Activated naive CD4-positive, alpha-beta T cell treated with anti-CD3 and anti-CD28 coated beads for 36 hours (primary cell): ENCODE results near the gene PYDC1. TPM values are rescaled to one million over a fixed set of nuclear protein-coding genes. Genes with fewer than 3 reads are reported as not detected.
"Not testable (repeated sequence)": the region's sequence is repeated elsewhere in the genome, so short reads cannot be mapped to it uniquely, and the experiment has no call there.

Experiments used
- CTCF ChIA-PET: fragments of 350-600 bp; sonication (Branson Sonifier 250); formaldehyde crosslinking; loops from one replicate; lab custom pipeline; 2021; ENCODE audit warnings: antibody characterized with exemption; lab: Charles Lee
- DNase-seq: peaks from one replicate; pipeline ENCODE4 v3.0.0-alpha.2; 2020
- H3K27ac Mint-ChIP-seq: one replicate; pipeline ENCODE4 v1.8.0; 2021; ENCODE audit warnings: mild to moderate bottlenecking, mixed read lengths
- H3K27me3 Mint-ChIP-seq: one replicate; pipeline ENCODE4 v1.8.0; 2021; ENCODE audit warnings: low read depth, mixed read lengths
- H3K36me3 Mint-ChIP-seq: one replicate; pipeline ENCODE4 v1.8.0; 2021; ENCODE audit warnings: low read depth, mixed read lengths
- H3K4me1 Mint-ChIP-seq: one replicate; pipeline ENCODE4 v1.8.0; 2021; ENCODE audit warnings: low read depth, mixed read lengths
- H3K4me3 Mint-ChIP-seq: one replicate; pipeline ENCODE4 v1.8.0; 2021; ENCODE audit warnings: mild to moderate bottlenecking, moderate library complexity, mixed read lengths
- H3K9me3 Mint-ChIP-seq: one replicate; pipeline ENCODE4 v1.8.0; 2021; ENCODE audit warnings: mixed read lengths
- intact Hi-C: fragments of 100-400 bp; cut with micrococcal nuclease; formaldehyde crosslinking; loops from one replicate; pipeline ENCODE4 v1.15.1; 2023
- total RNA-seq, 2 experiments: library from RNA; stranded (reverse); gene quantifications; one replicate each; pipeline ENCODE4 v1.2.3, GENCODE V29; 2021

Gene PYDC1
- total RNA-seq, 2 experiments from 2014 or later = not detected

- DNase-seq = peak; percentile 68
- peaks cover 48% of the 10 kb centered on the region for H3K4me1 Mint-ChIP-seq
- intact Hi-C loops = loop anchor here (1.0 to 10.0 kb wide), 4 partner anchors 64 to 241 kb away; partner anchors contain the start of genes ITGAX and ZNF843
- H3K27me3 Mint-ChIP-seq = no peaks in the 10 kb centered on the region
- CTCF ChIA-PET = interaction anchor here (0.5 to 2.1 kb wide), 9 partner anchors 10 to 363 kb away, joined by 3 to 8 read pairs (median 4); partner anchors contain the start of genes TRIM72 and ZNF843
- no peak overlapping the region for H3K27ac Mint-ChIP-seq
- H3K9me3 Mint-ChIP-seq = no peaks in the 10 kb centered on the region
- peak overlapping the region; percentile 71 for H3K4me3 Mint-ChIP-seq
- peaks cover 15% of the 10 kb centered on the region for H3K36me3 Mint-ChIP-seq
Measured at GRCh38 chr16:31200821-31201568, 15.9 kb downstream of the PYDC1 start.

GRCh38 chr16:31200111-31200510, 16.8 kb downstream of the PYDC1 start:
- H3K27me3 Mint-ChIP-seq, H3K4me3 Mint-ChIP-seq, DNase-seq, H3K9me3 Mint-ChIP-seq, H3K27ac Mint-ChIP-seq: not testable (repeated sequence)
- peaks cover 22% of the 10 kb centered on the region for H3K36me3 Mint-ChIP-seq
- CTCF ChIA-PET = interaction anchor here (1.3 to 1.6 kb wide), 2 partner anchors 14 to 182 kb away, joined by 5 read pairs; partner anchors contain the start of gene TRIM72
- H3K4me1 Mint-ChIP-seq = peaks cover 49% of the 10 kb centered on the region
- intact Hi-C loops = loop anchor here (1.0 to 10.0 kb wide), 4 partner anchors 65 to 242 kb away; partner anchors contain the start of genes ITGAX and ZNF843

GRCh38 chr16:31199430-31200041, 17.4 kb downstream of the PYDC1 start:
- Mint-ChIP-seq H3K27me3 (no peaks in the 10 kb centered on the region), H3K9me3 (no peaks in the 10 kb centered on the region), H3K4me1 (peaks cover 49% of the 10 kb centered on the region), H3K4me3 (no peak overlapping the region), H3K36me3 (peaks cover 27% of the 10 kb centered on the region), H3K27ac (no peak overlapping the region)
- CTCF ChIA-PET = interaction anchor here (0.5 kb wide), 1 partner anchor 290 kb away, joined by 6 read pairs; no protein-coding TSS in a partner anchor
- DNase-seq = no peak
- intact Hi-C loops = loop anchor here (1.0 to 10.0 kb wide), 4 partner anchors 66 to 243 kb away; partner anchors contain the start of genes ITGAX and ZNF843

DNA sequence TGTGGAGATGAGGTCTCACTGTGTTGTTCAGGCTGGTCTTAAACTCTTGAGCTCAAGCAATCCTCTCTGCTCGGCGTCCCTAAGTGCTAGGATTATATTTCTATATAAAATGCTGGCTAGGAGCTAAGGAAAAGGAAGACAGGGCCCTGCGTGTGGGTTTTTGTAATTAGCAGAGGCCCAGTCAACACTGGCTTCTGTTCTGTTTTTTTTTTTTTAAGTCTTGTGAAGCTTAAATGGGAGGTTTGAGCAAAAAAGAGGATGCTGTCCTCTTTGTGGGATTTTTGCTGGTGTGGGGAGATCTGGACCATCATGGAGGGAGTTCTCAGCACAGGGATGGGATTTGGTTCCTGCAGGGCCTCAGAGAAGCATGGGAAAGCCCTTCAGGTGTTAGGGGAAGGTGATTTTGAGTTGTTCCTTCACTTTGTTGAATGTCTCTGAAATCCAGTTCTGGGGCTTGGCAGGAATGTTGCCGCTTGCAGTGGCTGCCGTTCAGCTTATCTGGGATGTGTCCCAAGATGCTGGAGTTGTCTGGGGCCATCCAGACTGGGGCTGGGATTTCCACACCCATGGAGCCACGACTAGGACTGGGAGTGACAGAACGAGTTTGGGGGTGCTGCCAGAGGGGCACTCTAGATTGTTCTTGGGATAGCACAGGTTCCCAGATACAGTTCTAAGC, 18.6 kb downstream of the PYDC1 start:
- Mint-ChIP-seq H3K4me3 (no peak overlapping the region), H3K27ac (no peak overlapping the region), H3K4me1 (peaks cover 50% of the 10 kb centered on the region), H3K27me3 (no peaks in the 10 kb centered on the region), H3K36me3 (peaks cover 36% of the 10 kb centered on the region), H3K9me3 (no peaks in the 10 kb centered on the region)
- intact Hi-C loops = no loop called here
- DNase-seq = no peak
- CTCF ChIA-PET = interaction anchor here (0.6 kb wide), 3 partner anchors 68 to 254 kb away, joined by 3 to 4 read pairs (median 3); no protein-coding TSS in a partner anchor

- intact Hi-C loops = no loop called here
- no peak overlapping the region for H3K4me3 Mint-ChIP-seq
- CTCF ChIA-PET = interaction anchor here (0.5 to 0.9 kb wide), 2 partner anchors 142 to 186 kb away, joined by 3 read pairs; no protein-coding TSS in a partner anchor
- H3K9me3 Mint-ChIP-seq = no peaks in the 10 kb centered on the region
- H3K4me1 Mint-ChIP-seq = peaks cover 47% of the 10 kb centered on the region
- peaks cover 51% of the 10 kb centered on the region for H3K36me3 Mint-ChIP-seq
- no peak for DNase-seq
- peak overlapping the region; percentile 65 for H3K27ac Mint-ChIP-seq
- H3K27me3 Mint-ChIP-seq = no peaks in the 10 kb centered on the region
Measured at GRCh38 chr16:31196324-31197088, 20.4 kb downstream of the PYDC1 start.

GRCh38 chr16:31195861-31196260, 21.1 kb downstream of the PYDC1 start:
- DNase-seq, H3K4me3 Mint-ChIP-seq, H3K9me3 Mint-ChIP-seq, intact Hi-C loops, H3K27me3 Mint-ChIP-seq: not testable (repeated sequence)
- H3K27ac Mint-ChIP-seq = peak overlapping the region; percentile 65
- peaks cover 44% of the 10 kb centered on the region for H3K4me1 Mint-ChIP-seq
- peaks cover 56% of the 10 kb centered on the region for H3K36me3 Mint-ChIP-seq
- CTCF ChIA-PET = interaction anchor here (0.5 to 0.9 kb wide), 2 partner anchors 141 to 186 kb away, joined by 3 read pairs; no protein-coding TSS in a partner anchor

DNA sequence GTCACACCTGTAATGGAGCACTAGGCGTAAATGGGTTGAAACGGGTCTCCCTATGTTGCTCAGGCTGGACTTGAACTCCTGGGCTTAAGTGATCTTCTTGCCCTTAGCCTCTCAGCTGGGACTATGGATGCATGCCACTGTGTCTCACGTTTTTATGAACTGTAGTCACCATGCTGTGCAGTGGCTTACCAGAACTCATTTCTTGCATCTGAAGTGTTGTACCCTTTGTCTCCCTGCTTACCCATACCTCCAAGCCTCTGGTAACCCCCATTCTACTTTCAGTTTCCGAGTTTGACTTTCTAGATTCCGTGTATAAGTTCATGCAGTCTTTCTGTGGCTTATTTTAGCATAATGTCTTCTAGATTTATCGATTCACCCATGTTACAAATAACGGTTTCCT, 22.0 kb downstream of the PYDC1 start:
- Mint-ChIP-seq H3K27ac (peak overlapping the region; percentile 44), H3K4me3 (no peak overlapping the region)
- intact Hi-C loops = no loop called here

DNA sequence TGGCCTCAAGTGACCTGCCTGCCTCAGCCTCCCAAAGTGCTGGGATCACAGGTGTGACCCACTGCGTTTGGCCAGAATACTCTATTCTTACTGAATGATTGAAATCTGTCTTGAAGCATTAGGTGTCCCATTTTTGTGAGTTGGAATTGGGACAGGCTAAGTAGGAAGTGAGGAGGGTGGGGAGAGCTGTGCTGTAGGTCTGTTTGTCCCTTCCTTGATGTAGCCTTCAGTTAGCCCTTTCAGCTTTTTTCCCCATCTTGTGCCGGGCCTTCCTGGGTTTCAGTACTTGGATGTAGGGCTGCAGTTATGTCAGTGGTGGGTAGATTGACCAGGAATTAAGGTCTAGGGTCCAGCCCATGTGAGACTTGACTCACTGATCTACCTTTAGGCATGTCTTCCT, 23.1 kb downstream of the PYDC1 start:
- Mint-ChIP-seq H3K27me3 (no peaks in the 10 kb centered on the region), H3K4me3 (no peak overlapping the region), H3K4me1 (peaks cover 43% of the 10 kb centered on the region), H3K27ac (peak overlapping the region; percentile 30), H3K9me3 (no peaks in the 10 kb centered on the region), H3K36me3 (peaks cover 70% of the 10 kb centered on the region)
- DNase-seq = no peak
- intact Hi-C loops = no loop called here
- CTCF ChIA-PET = no interaction called here

More for the DNA sequence above, 22.0 kb downstream of the PYDC1 start:
- no peaks in the 10 kb centered on the region for H3K27me3 Mint-ChIP-seq
- H3K36me3 Mint-ChIP-seq = peaks cover 65% of the 10 kb centered on the region
- CTCF ChIA-PET = interaction anchor here (0.6 kb wide), 1 partner anchor 182 kb away, joined by 3 read pairs; no protein-coding TSS in a partner anchor
- H3K9me3 Mint-ChIP-seq = no peaks in the 10 kb centered on the region
- peaks cover 44% of the 10 kb centered on the region for H3K4me1 Mint-ChIP-seq
- DNase-seq = no peak

- H3K36me3 Mint-ChIP-seq = peaks cover 76% of the 10 kb centered on the region
- H3K27me3 Mint-ChIP-seq = no peaks in the 10 kb centered on the region
- no peak for DNase-seq
- H3K9me3 Mint-ChIP-seq = no peaks in the 10 kb centered on the region
- CTCF ChIA-PET = no interaction called here
- peak overlapping the region; percentile 79 for H3K27ac Mint-ChIP-seq
- H3K4me1 Mint-ChIP-seq = peaks cover 44% of the 10 kb centered on the region
- H3K4me3 Mint-ChIP-seq = no peak overlapping the region
- intact Hi-C loops = no loop called here
Measured at GRCh38 chr16:31192856-31193642, 23.9 kb downstream of the PYDC1 start.

- H3K27me3 Mint-ChIP-seq = no peaks in the 10 kb centered on the region
- CTCF ChIA-PET = no interaction called here
- peaks cover 54% of the 10 kb centered on the region for H3K4me1 Mint-ChIP-seq
- no peak for DNase-seq
- H3K4me3 Mint-ChIP-seq = no peak overlapping the region
- peaks cover 87% of the 10 kb centered on the region for H3K36me3 Mint-ChIP-seq
- H3K9me3 Mint-ChIP-seq = no peaks in the 10 kb centered on the region
- H3K27ac Mint-ChIP-seq = peak overlapping the region; percentile 73
- intact Hi-C loops = no loop called here
Measured at GRCh38 chr16:31191697-31192428, 25.1 kb downstream of the PYDC1 start.
